HG03439 (cell line): ENCODE measurements around the gene ENG.
"Not testable (repeated sequence)": the region's sequence is repeated elsewhere in the genome, so short reads cannot be mapped to it uniquely, and the experiment has no call there.

Experiments used
- ATAC-seq: cut with Tn5 transposase; IDR thresholded peaks from one replicate; pipeline ENCODE4 v1.9.1; 2021; ENCODE audit warnings: mild to moderate bottlenecking, moderate library complexity; ENCODE audit not compliant: unreplicated experiment

ENG gene

GRCh38 chr9:127878652-127879390 is 24.4 kb upstream of the ENG start:
- ATAC-seq = no peak

GRCh38 chr9:127878001-127878651 is 23.7 kb upstream of the ENG start:
- ATAC-seq = no peak

- no peak for ATAC-seq
These were observed 23.1 kb upstream of the ENG start, which contains the start of gene AK1 for GRCh38 chr9:127877566-127877998. Gene AK1, minus strand, starts transcription at chr9:127877675. Its CDS starts 3,058 bp downstream, at chr9:127874617.

- no peak for ATAC-seq
These were observed 22.5 kb upstream of the ENG start for GRCh38 chr9:127876764-127877562.

- ATAC-seq = no peak
These were observed 21.7 kb upstream of the ENG start for GRCh38 chr9:127876026-127876763.

GRCh38 chr9:127875306-127875966 is 21.0 kb upstream of the ENG start:
- no peak for ATAC-seq

- ATAC-seq = no peak
These were observed 20.1 kb upstream of the ENG start for GRCh38 chr9:127874301-127875221.

GRCh38 chr9:127873886-127874285 is 19.4 kb upstream of the ENG start:
- no peak for ATAC-seq

- ATAC-seq = no peak
These were observed 18.8 kb upstream of the ENG start for GRCh38 chr9:127873223-127873691.

GRCh38 chr9:127872369-127873222 is 18.1 kb upstream of the ENG start:
- ATAC-seq = no peak

- ATAC-seq = no peak
These were observed 17.1 kb upstream of the ENG start for GRCh38 chr9:127871531-127871930.

GRCh38 chr9:127870887-127871286 is 16.4 kb upstream of the ENG start:
- ATAC-seq = no peak

GRCh38 chr9:127870153-127870491 is 15.7 kb upstream of the ENG start:
- not testable (repeated sequence) for ATAC-seq

- ATAC-seq = peak; percentile 63
These were observed 15.1 kb upstream of the ENG start for GRCh38 chr9:127869310-127870152.

GRCh38 chr9:127868278-127868902 is 13.9 kb upstream of the ENG start:
- no peak for ATAC-seq

GRCh38 chr9:127867356-127868277 is 13.2 kb upstream of the ENG start:
- ATAC-seq = no peak
